NB4 (cell line): Measurements from ENCODE around the gene RRAS2.

ENCODE experiments used
- MAX ChIP-seq: IDR thresholded peaks from 2 replicates; pipeline ENCODE4 v1.6.1; 2011; ENCODE audit warnings: low read depth, low read length
- POLR2A ChIP-seq: IDR thresholded peaks from 2 replicates; pipeline ENCODE4 v1.6.1; 2011; ENCODE audit warnings: mild to moderate bottlenecking; ENCODE audit not compliant: insufficient read length; ENCODE audit errors: extremely low read depth
- TF ChIP-seq, protein P1 (sequence below): IDR thresholded peaks from one replicate; pipeline ENCODE4 v1.5.1; 2012; ENCODE audit warnings: low read depth, low read length

GRCh38 chr11:14393129-14393528 lies 34.1 kb upstream of the RRAS2 start:
- TF ChIP-seq, protein P1, sequence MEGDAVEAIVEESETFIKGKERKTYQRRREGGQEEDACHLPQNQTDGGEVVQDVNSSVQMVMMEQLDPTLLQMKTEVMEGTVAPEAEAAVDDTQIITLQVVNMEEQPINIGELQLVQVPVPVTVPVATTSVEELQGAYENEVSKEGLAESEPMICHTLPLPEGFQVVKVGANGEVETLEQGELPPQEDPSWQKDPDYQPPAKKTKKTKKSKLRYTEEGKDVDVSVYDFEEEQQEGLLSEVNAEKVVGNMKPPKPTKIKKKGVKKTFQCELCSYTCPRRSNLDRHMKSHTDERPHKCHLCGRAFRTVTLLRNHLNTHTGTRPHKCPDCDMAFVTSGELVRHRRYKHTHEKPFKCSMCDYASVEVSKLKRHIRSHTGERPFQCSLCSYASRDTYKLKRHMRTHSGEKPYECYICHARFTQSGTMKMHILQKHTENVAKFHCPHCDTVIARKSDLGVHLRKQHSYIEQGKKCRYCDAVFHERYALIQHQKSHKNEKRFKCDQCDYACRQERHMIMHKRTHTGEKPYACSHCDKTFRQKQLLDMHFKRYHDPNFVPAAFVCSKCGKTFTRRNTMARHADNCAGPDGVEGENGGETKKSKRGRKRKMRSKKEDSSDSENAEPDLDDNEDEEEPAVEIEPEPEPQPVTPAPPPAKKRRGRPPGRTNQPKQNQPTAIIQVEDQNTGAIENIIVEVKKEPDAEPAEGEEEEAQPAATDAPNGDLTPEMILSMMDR: no peak
- TF ChIP-seq POLR2A (no peak), MAX (no peak)
